Keratinocyte (primary cell): ENCODE results near the gene AGR3. TPM values are rescaled to one million over a fixed set of nuclear protein-coding genes. Genes with fewer than 3 reads are reported as not detected.
"Not testable (repeated sequence)": the region's sequence is repeated elsewhere in the genome, so short reads cannot be mapped to it uniquely, and the experiment has no call there.

ENCODE experiments used
- DNase-seq: peaks from one replicate; pipeline ENCODE4 v3.0.0-alpha.2; 2011; ENCODE audit warnings: low read depth, missing footprints, low spot score
- FAIRE-seq: peaks from 2 replicates; lab custom pipeline; 2011; peaks lifted over from hg19 to GRCh38; lab: Jason Lieb, UNC
- H2AFZ ChIP-seq: 2 replicates; pipeline ENCODE4 v1.6.0; 2012; ENCODE audit warnings: low read length, control low read depth, inconsistent platforms; ENCODE audit not compliant: control insufficient read depth
- H3K27ac ChIP-seq: 2 replicates; pipeline ENCODE4 v1.5.1; 2011; ENCODE audit warnings: low read length; ENCODE audit not compliant: control insufficient read depth, insufficient read depth
- H3K27me3 ChIP-seq: 3 replicates; pipeline ENCODE4 v1.6.0; 2011; ENCODE audit warnings: low read length; ENCODE audit not compliant: control insufficient read depth, insufficient read depth; ENCODE audit errors: extremely low read depth
- H3K36me3 ChIP-seq, 2 experiments: 2 replicates in 1 of 2; 3 replicates in 1 of 2; pipeline ENCODE4 v1.5.1; 2011; ENCODE audit warnings: low read length in 2 of 2, mild to moderate bottlenecking in 1 of 2; ENCODE audit not compliant: control insufficient read depth in 2 of 2, insufficient read depth in 2 of 2; ENCODE audit errors: extremely low read depth in 1 of 2
- H3K4me1 ChIP-seq: 3 replicates; pipeline ENCODE4 v1.5.1; 2011; ENCODE audit warnings: low read length; ENCODE audit not compliant: control insufficient read depth, insufficient read depth; ENCODE audit errors: extremely low read depth
- H3K4me2 ChIP-seq: 3 replicates; pipeline ENCODE4 v1.6.0; 2011; ENCODE audit warnings: low read depth, low read length; ENCODE audit not compliant: control insufficient read depth, insufficient read depth; ENCODE audit errors: extremely low read depth
- H3K4me3 ChIP-seq, 3 experiments: fragments of 200-600 bp in 1 of 3; sonication (generic) in 1 of 3; 2 replicates in 2 of 3; 3 replicates in 1 of 3; pipeline ENCODE4 v1.5.1; 2011 to 2016; ENCODE audit warnings: low read length in 3 of 3, mild to moderate bottlenecking in 3 of 3, control low read depth in 2 of 3, inconsistent platforms in 1 of 3, low read depth in 1 of 3, mixed read lengths in 1 of 3, mixed run types in 1 of 3, moderate library complexity in 1 of 3; ENCODE audit not compliant: control insufficient read depth in 2 of 3, insufficient read depth in 2 of 3; ENCODE audit errors: extremely low read depth in 1 of 3
- H3K79me2 ChIP-seq: 2 replicates; pipeline ENCODE4 v1.6.0; 2012; ENCODE audit warnings: low read length; ENCODE audit not compliant: control insufficient read depth, insufficient read depth
- H3K9ac ChIP-seq: 3 replicates; pipeline ENCODE4 v1.6.0; 2011; ENCODE audit warnings: low read length; ENCODE audit not compliant: control insufficient read depth, insufficient read depth; ENCODE audit errors: extremely low read depth
- H3K9me1 ChIP-seq: 3 replicates; pipeline ENCODE4 v1.6.0; 2011; ENCODE audit warnings: low read length; ENCODE audit not compliant: control insufficient read depth, insufficient read depth; ENCODE audit errors: extremely low read depth
- H3K9me3 ChIP-seq: 2 replicates; pipeline ENCODE4 v1.5.1; 2012; ENCODE audit warnings: low read depth, low read length; ENCODE audit not compliant: control insufficient read depth
- H4K20me1 ChIP-seq: 3 replicates; pipeline ENCODE4 v1.6.0; 2011; ENCODE audit warnings: low read length; ENCODE audit not compliant: control insufficient read depth, insufficient read depth; ENCODE audit errors: extremely low read depth
- EZH2 ChIP-seq: IDR thresholded peaks from one replicate; pipeline ENCODE4 v1.6.1; 2012; ENCODE audit warnings: inconsistent platforms, mild to moderate bottlenecking, low read length, moderate library complexity
- dilution Hi-C: fragments of 300-500 bp; cut with MboI; formaldehyde crosslinking; loops from one replicate; pipeline ENCODE4 v1.7.0; 2020; ENCODE audit warnings: low sequenced_read_pairs; ENCODE audit not compliant: extremely low pct_ligation_motif_present
- polyA plus RNA-seq, 5 experiments: library from polyadenylated mRNA; depleted of rRNA in 3 of 5; stranded (reverse) in 3 of 5; stranded (forward) in 1 of 5; unstranded in 1 of 5; fragments of >200 nt; gene quantifications; 1 replicate in 1 of 5; 2 replicates in 3 of 5; 3 replicates in 1 of 5; pipeline versions ENCODE4 v1.2.1 to v1.2.3, GENCODE V29; 2011 to 2012; ENCODE audit warnings: missing spikeins in 2 of 5, low read depth in 1 of 5, low replicate concordance in 1 of 5
- TF ChIP-seq, protein P1 (sequence below), 3 experiments: IDR thresholded peaks in 1 of 3; conservative IDR thresholded peaks in 1 of 3; optimal IDR thresholded peaks in 1 of 3; 2 replicates in 2 of 3; 3 replicates in 1 of 3; pipeline versions ENCODE3 to v1.5.1; 2011; ENCODE audit warnings: low read length in 3 of 3, mild to moderate bottlenecking in 3 of 3, moderate library complexity in 2 of 3, control low read depth in 1 of 3, inconsistent platforms in 1 of 3; ENCODE audit not compliant: insufficient read depth in 2 of 3; ENCODE audit errors: extremely low read depth in 1 of 3

AGR3 gene
- polyA plus RNA-seq, 1 donor (not counting 4 experiments of a cell fraction or from before 2014, with no cell fraction given), result not detected

DNA sequence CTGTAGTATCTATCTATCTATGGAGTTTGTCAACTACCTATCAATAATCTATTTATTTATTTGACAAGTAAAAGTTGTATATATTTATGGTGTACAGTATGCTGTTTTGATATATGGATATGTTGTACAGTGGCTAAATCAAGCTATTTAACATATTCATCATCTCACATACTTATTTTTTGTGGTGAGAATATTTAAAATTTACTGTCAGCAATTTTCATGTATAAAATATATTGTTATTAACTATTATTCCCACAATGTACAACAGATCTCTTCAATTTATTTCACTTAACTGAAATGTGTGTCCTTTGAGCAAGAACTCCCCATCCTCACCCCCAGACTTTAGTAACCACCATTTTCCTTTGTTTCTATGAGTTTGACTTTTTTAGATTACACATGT, 14.5 kb downstream of the AGR3 start:
- Histone ChIP-seq H3K27me3 (no peaks in the 10 kb centered on the region), H3K4me1 (no peaks in the 10 kb centered on the region), H3K36me3 (no peaks in the 10 kb centered on the region), H3K4me2 (no peak overlapping the region), H3K9me3 (no peaks in the 10 kb centered on the region), H4K20me1 (no peaks in the 10 kb centered on the region), H3K4me3 (no peak overlapping the region), H3K27ac (no peak overlapping the region), H3K79me2 (no peaks in the 10 kb centered on the region), H3K9ac (no peak overlapping the region), H3K9me1 (no peaks in the 10 kb centered on the region), H2AFZ (no peak overlapping the region)
- dilution Hi-C loops, result no loop called here
- FAIRE-seq, result no peak
- DNase-seq, result no peak
- TF ChIP-seq, protein P1, sequence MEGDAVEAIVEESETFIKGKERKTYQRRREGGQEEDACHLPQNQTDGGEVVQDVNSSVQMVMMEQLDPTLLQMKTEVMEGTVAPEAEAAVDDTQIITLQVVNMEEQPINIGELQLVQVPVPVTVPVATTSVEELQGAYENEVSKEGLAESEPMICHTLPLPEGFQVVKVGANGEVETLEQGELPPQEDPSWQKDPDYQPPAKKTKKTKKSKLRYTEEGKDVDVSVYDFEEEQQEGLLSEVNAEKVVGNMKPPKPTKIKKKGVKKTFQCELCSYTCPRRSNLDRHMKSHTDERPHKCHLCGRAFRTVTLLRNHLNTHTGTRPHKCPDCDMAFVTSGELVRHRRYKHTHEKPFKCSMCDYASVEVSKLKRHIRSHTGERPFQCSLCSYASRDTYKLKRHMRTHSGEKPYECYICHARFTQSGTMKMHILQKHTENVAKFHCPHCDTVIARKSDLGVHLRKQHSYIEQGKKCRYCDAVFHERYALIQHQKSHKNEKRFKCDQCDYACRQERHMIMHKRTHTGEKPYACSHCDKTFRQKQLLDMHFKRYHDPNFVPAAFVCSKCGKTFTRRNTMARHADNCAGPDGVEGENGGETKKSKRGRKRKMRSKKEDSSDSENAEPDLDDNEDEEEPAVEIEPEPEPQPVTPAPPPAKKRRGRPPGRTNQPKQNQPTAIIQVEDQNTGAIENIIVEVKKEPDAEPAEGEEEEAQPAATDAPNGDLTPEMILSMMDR (optimal IDR thresholded peaks at IDR 0.05 in 1 of 3, IDR thresholded peaks at IDR 0.05 in 1 of 3, conservative IDR thresholded peaks at IDR 0.05 in 1 of 3; ENCODE audit: extremely low read depth in 1 of 3, insufficient read depth in 2 of 3, low read length in 3 of 3), result no peak
- no peak for TF ChIP-seq EZH2

DNA sequence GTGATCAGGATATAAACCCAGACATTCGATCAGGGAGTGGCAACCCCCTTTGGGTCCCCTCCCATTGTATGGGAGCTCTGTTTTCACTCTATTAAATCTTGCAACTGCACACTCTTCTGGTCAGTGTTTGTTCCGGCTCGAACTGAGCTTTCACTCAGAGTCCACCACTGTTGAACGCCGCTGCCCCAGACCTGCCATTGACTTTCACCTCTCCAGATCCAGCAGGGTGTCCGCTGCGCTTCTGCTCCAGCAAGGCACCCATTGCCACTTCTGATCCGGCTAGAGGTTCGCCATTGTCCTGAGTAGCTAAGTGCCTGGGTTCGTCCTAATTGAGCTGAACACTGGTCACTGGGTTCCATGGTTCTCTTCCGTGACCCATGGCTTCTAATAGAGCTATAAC, 28.6 kb downstream of the AGR3 start:
- H2AFZ ChIP-seq, H3K79me2 ChIP-seq, H3K27ac ChIP-seq, FAIRE-seq, H3K4me1 ChIP-seq, H3K9me3 ChIP-seq, H3K9me1 ChIP-seq, H3K27me3 ChIP-seq, DNase-seq, H4K20me1 ChIP-seq, H3K9ac ChIP-seq, H3K4me2 ChIP-seq, H3K4me3 ChIP-seq, dilution Hi-C loops, H3K36me3 ChIP-seq: not testable (repeated sequence)

DNA sequence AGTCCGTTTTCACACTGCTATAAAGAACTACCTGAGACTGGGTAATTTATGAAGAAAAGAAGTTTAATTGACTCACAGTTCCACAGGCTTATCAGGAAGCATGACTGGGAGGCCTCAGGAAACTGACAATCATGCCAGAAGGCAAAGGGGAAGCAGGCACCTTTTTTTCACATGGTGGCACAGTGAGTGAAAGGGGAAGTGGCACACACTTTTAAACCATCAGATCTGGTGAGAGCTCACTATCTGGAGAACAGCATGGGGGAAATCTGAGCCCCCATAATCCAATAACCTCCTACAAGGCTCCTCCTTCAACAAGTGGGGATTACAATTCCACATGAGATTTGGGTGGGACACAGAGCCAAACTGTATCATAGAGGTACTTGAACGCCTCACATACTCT, 30.0 kb downstream of the AGR3 start:
- H3K36me3 ChIP-seq, result no peaks in the 10 kb centered on the region
- H3K27me3 ChIP-seq, result no peaks in the 10 kb centered on the region
- no peaks in the 10 kb centered on the region for H3K9me3 ChIP-seq
- no peaks in the 10 kb centered on the region for H4K20me1 ChIP-seq
- H3K4me3 ChIP-seq, result no peak overlapping the region
- H3K9ac ChIP-seq, result no peak overlapping the region
- no peak overlapping the region for H2AFZ ChIP-seq
- no peaks in the 10 kb centered on the region for H3K79me2 ChIP-seq
- peaks cover 8% of the 10 kb centered on the region for H3K4me1 ChIP-seq
- FAIRE-seq, result no peak
- dilution Hi-C loops, result no loop called here
- no peak overlapping the region for H3K4me2 ChIP-seq
- H3K27ac ChIP-seq, result no peak overlapping the region
- DNase-seq, result no peak
- TF ChIP-seq, protein P1 (optimal IDR thresholded peaks at IDR 0.05 in 1 of 3, IDR thresholded peaks at IDR 0.05 in 1 of 3, conservative IDR thresholded peaks at IDR 0.05 in 1 of 3; ENCODE audit: extremely low read depth in 1 of 3, insufficient read depth in 2 of 3, low read length in 3 of 3), result no peak
- no peaks in the 10 kb centered on the region for H3K9me1 ChIP-seq
